Neuronal stem cell (in vitro differentiated cells): ENCODE results near the gene SEMA3B.
"Not testable (repeated sequence)": the region's sequence is repeated elsewhere in the genome, so short reads cannot be mapped to it uniquely, and the experiment has no call there.

ENCODE experiments used
- DNase-seq: peaks from one replicate; pipeline ENCODE4 v3.0.0-alpha.2; 2013; ENCODE audit warnings: low spot score
- H2AFZ ChIP-seq: one replicate; pipeline ENCODE4 v1.6.1; 2013; ENCODE audit warnings: mild to moderate bottlenecking, low read length, inconsistent platforms
- H2AK5ac ChIP-seq: 2 replicates; pipeline ENCODE4 v1.6.1; 2013; ENCODE audit warnings: low read depth, mild to moderate bottlenecking, inconsistent platforms, low read length, moderate library complexity, mixed read lengths
- H2BK120ac ChIP-seq: 2 replicates; pipeline ENCODE4 v1.6.1; 2013; ENCODE audit warnings: low read depth, mild to moderate bottlenecking, inconsistent platforms, low read length, moderate library complexity, mixed read lengths
- H2BK12ac ChIP-seq: one replicate; pipeline ENCODE4 v1.6.1; 2013; ENCODE audit warnings: low read length, inconsistent platforms
- H2BK15ac ChIP-seq: 2 replicates; pipeline ENCODE4 v1.6.1; 2013; ENCODE audit warnings: mild to moderate bottlenecking, low read length, inconsistent platforms, mixed read lengths
- H2BK5ac ChIP-seq: one replicate; pipeline ENCODE4 v1.6.1; 2013; ENCODE audit warnings: inconsistent platforms, mild to moderate bottlenecking, low read length, moderate library complexity
- H3K14ac ChIP-seq: one replicate; pipeline ENCODE4 v1.6.1; 2013; ENCODE audit warnings: low read length, inconsistent platforms
- H3K18ac ChIP-seq: 2 replicates; pipeline ENCODE4 v1.6.1; 2013; ENCODE audit warnings: low read length, inconsistent platforms
- H3K23ac ChIP-seq: 2 replicates; pipeline ENCODE4 v1.6.1; 2013; ENCODE audit warnings: low read depth, mild to moderate bottlenecking, mixed read lengths, low read length, inconsistent platforms; ENCODE audit not compliant: poor library complexity
- H3K27ac ChIP-seq: replicated peaks from 3 replicates; pipeline ENCODE4 v1.5.1; 2013; ENCODE audit warnings: low read length, inconsistent platforms
- H3K27me3 ChIP-seq, 3 experiments: 2 replicates each; pipeline ENCODE4 v1.6.1; 2013; ENCODE audit warnings: low read length in 3 of 3, mild to moderate bottlenecking in 2 of 3, inconsistent platforms in 1 of 3, low read depth in 1 of 3, mixed read lengths in 1 of 3, moderate library complexity in 1 of 3; ENCODE audit not compliant: control insufficient read depth in 3 of 3, insufficient read depth in 3 of 3
- H3K36me3 ChIP-seq, 2 donors: replicated peaks in 1 of 2; 2 replicates each; pipeline ENCODE4 v1.6.1; 2013; ENCODE audit warnings: low read length in 2 of 2; ENCODE audit not compliant: control insufficient read depth in 2 of 2, insufficient read depth in 2 of 2
- H3K4ac ChIP-seq: 2 replicates; pipeline ENCODE4 v1.6.1; 2013; ENCODE audit warnings: inconsistent platforms, mild to moderate bottlenecking, low read length, moderate library complexity
- H3K4me1 ChIP-seq, 2 donors: 1 replicate in 1 of 2; 2 replicates in 1 of 2; pipeline ENCODE4 v1.6.1; 2013; ENCODE audit warnings: low read length in 2 of 2, low read depth in 1 of 2; ENCODE audit not compliant: control insufficient read depth in 2 of 2, insufficient read depth in 1 of 2
- H3K4me2 ChIP-seq: one replicate; pipeline ENCODE4 v1.6.1; 2013; ENCODE audit warnings: mild to moderate bottlenecking, low read length, inconsistent platforms; ENCODE audit not compliant: insufficient read depth, poor library complexity, severe bottlenecking
- H3K4me3 ChIP-seq, 2 donors: 2 replicates each; pipeline ENCODE4 v1.5.1; 2013; ENCODE audit warnings: low read length in 2 of 2, mild to moderate bottlenecking in 2 of 2, inconsistent platforms in 1 of 2, moderate library complexity in 1 of 2
- H3K79me1 ChIP-seq: one replicate; pipeline ENCODE4 v1.6.1; 2013; ENCODE audit warnings: low read depth, mild to moderate bottlenecking, inconsistent platforms, low read length, moderate library complexity
- H3K9ac ChIP-seq: one replicate; pipeline ENCODE4 v1.6.1; 2013; ENCODE audit warnings: mild to moderate bottlenecking, low read depth, low read length, inconsistent platforms; ENCODE audit not compliant: poor library complexity
- H3K9me3 ChIP-seq, 2 donors: replicated peaks in 1 of 2; 2 replicates each; pipeline versions ENCODE3 to v1.6.1; 2013; ENCODE audit warnings: low read length in 2 of 2, mild to moderate bottlenecking in 2 of 2, inconsistent platforms in 1 of 2, low read depth in 1 of 2, mixed read lengths in 1 of 2, moderate library complexity in 1 of 2; ENCODE audit not compliant: control insufficient read depth in 2 of 2, insufficient read depth in 1 of 2
- H4K8ac ChIP-seq: one replicate; pipeline ENCODE4 v1.6.1; 2013; ENCODE audit warnings: low read depth, mild to moderate bottlenecking, inconsistent platforms, low read length, moderate library complexity
- H4K91ac ChIP-seq: one replicate; pipeline ENCODE4 v1.6.1; 2013; ENCODE audit warnings: low read length, low read depth, mild to moderate bottlenecking, inconsistent platforms; ENCODE audit not compliant: poor library complexity
- WGBS, 2 donors: extraction: QIAGEN DNeasy Blood & Tissue Kit; methylation state at CpG; one replicate each; pipeline ENCODE4 v1.1.7; 2013; ENCODE audit warnings: missing lambda C conversion rate in 2 of 2, mixed read lengths in 1 of 2; ENCODE audit not compliant: insufficient read length in 2 of 2, insufficient replicate concordance in 1 of 2; ENCODE audit errors: extremely low coverage in 2 of 2; 5-methylcytosine and 5-hydroxymethylcytosine counted together

SEMA3B gene

GRCh38 chr3:50271314-50271936, 2.5 kb downstream of the SEMA3B start:
- H3K18ac ChIP-seq: peak overlapping the region; percentile 15
- no peak overlapping the region for H3K23ac ChIP-seq
- peak overlapping the region; percentile 47 for H2BK12ac ChIP-seq
- no CpG with 5 or more reads among the region's 10 CpGs for WGBS, 2 donors
- H3K36me3 ChIP-seq: no peaks in the 10 kb centered on the region
- no peak overlapping the region for H3K4ac ChIP-seq
- H3K9ac ChIP-seq: no peak overlapping the region
- H2AFZ ChIP-seq: no peak overlapping the region
- H3K4me2 ChIP-seq: no peak overlapping the region
- DNase-seq: no peak
- peak overlapping the region; percentile 99 for H2AK5ac ChIP-seq
- H2BK15ac ChIP-seq: peak overlapping the region; percentile 2
- no peak overlapping the region for H4K91ac ChIP-seq
- no peak overlapping the region for H2BK120ac ChIP-seq
- H3K27me3 ChIP-seq: peaks cover 9 to 34% (median 24%) of the 10 kb centered on the region in 3 experiments
- H2BK5ac ChIP-seq: peak overlapping the region; percentile 93
- H3K9me3 ChIP-seq: peaks cover 0 to under 1% of the 10 kb centered on the region in 2 donors
- peaks cover 3% of the 10 kb centered on the region for H3K79me1 ChIP-seq
- no peak overlapping the region for H3K4me3 ChIP-seq
- H3K14ac ChIP-seq: no peak overlapping the region
- peaks cover 30 to 42% of the 10 kb centered on the region in 2 donors for H3K4me1 ChIP-seq
- no peak overlapping the region for H4K8ac ChIP-seq
- H3K27ac ChIP-seq: no peak overlapping the region

DNA sequence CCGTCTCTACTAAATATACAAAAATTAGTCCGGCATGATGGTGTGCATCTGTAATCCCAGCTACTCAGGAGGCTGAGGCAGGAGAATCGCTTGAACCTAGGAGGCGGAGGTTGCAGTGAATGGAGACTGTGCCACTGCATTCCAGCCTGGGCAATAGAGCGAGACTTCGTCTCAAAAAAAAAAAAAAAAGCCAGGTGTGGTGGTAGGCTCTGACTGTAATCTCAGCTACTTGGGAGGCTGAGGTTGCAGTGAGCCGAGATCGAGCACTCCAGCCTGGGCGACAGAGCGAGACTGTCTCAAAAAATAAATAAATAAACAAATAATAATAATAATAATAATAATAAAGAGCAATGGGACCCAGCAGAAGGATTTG, 3.6 kb downstream of the SEMA3B start:
- H3K79me1 ChIP-seq, H3K27ac ChIP-seq, H2BK12ac ChIP-seq, H4K91ac ChIP-seq, H3K9me3 ChIP-seq, H3K4me2 ChIP-seq, H3K4ac ChIP-seq, H3K9ac ChIP-seq, H4K8ac ChIP-seq, H3K23ac ChIP-seq, H2BK5ac ChIP-seq, H2AFZ ChIP-seq, H2BK15ac ChIP-seq, DNase-seq, H3K36me3 ChIP-seq, H3K14ac ChIP-seq, H3K18ac ChIP-seq, H2BK120ac ChIP-seq, H3K4me3 ChIP-seq, H2AK5ac ChIP-seq: not testable (repeated sequence)
- WGBS, 2 donors: no CpG with 5 or more reads among the region's 10 CpGs
- peaks cover 9 to 41% (median 24%) of the 10 kb centered on the region in 3 experiments for H3K27me3 ChIP-seq
- peaks cover 26 to 35% of the 10 kb centered on the region in 2 donors for H3K4me1 ChIP-seq

DNA sequence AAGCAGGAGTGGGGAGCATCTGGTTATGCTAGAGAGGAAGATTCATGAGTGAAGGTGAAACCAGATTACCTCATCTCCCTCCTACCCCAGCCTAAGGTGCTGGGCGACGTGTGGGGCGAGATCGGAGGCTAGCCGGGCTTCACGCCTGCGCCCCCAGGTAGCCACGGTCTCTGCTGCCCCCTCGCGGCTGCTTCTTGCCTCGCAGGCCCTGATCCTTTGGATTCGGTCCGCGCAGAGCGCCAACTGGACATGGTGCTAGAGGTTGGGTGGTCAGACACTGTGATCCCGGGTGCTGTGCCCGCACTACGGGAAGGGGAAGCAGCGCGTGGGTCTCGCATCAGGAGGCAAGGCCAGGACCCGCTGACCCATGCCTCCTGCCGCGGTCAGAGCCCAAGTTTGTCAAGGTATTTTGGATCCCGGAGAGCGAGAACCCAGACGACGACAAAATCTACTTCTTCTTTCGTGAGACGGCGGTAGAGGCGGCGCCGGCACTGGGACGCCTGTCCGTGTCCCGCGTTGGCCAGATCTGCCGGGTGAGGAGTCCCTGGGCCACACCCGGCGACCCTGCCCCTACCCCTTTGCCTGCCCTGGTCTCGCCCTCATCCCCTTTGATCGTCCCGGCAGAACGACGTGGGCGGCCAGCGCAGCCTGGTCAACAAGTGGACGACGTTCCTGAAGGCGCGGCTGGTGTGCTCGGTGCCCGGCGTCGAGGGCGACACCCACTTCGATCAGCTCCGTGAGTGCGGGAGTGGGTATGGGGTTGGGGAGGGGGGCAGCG, 4.2 kb downstream of the SEMA3B start:
- peak overlapping the region; percentile 44 for H3K4me2 ChIP-seq
- H3K27me3 ChIP-seq: peaks cover 9 to 41% (median 24%) of the 10 kb centered on the region in 3 experiments
- no peaks in the 10 kb centered on the region for H3K36me3 ChIP-seq
- H3K18ac ChIP-seq: peak overlapping the region; percentile 92
- peak; percentile 85 for DNase-seq
- no peak overlapping the region for H4K8ac ChIP-seq
- H3K4me3 ChIP-seq: no peak overlapping the region
- no peak overlapping the region for H3K27ac ChIP-seq
- H3K9me3 ChIP-seq: peaks cover 0 to 4% of the 10 kb centered on the region in 2 donors
- H3K4me1 ChIP-seq: peaks cover 22 to 29% of the 10 kb centered on the region in 2 donors
- no CpG with 5 or more reads among the region's 61 CpGs for WGBS, 2 donors
- peak overlapping the region; percentile 99 for H2BK15ac ChIP-seq
- peak overlapping the region; percentile 88 for H3K9ac ChIP-seq
- H2AK5ac ChIP-seq: peak overlapping the region; percentile 79
- H3K4ac ChIP-seq: no peak overlapping the region
- H3K79me1 ChIP-seq: peaks cover 4% of the 10 kb centered on the region
- H2BK12ac ChIP-seq: peak overlapping the region; percentile 98
- H2BK5ac ChIP-seq: peak overlapping the region; percentile 29
- peak overlapping the region; percentile 91 for H2AFZ ChIP-seq
- H4K91ac ChIP-seq: no peak overlapping the region
- no peak overlapping the region for H2BK120ac ChIP-seq
- H3K23ac ChIP-seq: peak overlapping the region; percentile 80
- H3K14ac ChIP-seq: no peak overlapping the region

DNA sequence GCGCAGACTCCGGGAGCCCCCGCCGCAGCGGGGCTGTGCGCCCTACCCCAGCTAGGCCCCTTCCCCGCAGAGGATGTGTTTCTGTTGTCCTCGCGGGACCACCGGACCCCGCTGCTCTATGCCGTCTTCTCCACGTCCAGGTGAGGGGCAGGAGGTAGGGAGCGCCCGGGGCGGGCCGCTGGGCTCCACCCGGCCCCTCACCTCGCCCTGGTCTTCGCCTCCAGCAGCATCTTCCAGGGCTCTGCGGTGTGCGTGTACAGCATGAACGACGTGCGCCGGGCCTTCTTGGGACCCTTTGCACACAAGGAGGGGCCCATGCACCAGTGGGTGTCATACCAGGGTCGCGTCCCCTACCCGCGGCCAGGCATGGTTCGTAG, 4.7 kb downstream of the SEMA3B start:
- Histone ChIP-seq H3K27ac (no peak overlapping the region), H3K18ac (peak overlapping the region; percentile 92), H3K9ac (no peak overlapping the region), H3K14ac (no peak overlapping the region), H2BK5ac (peak overlapping the region; percentile 29), H3K9me3 (peaks cover 0 to 4% of the 10 kb centered on the region in 2 donors), H2AFZ (no peak overlapping the region), H3K4me2 (no peak overlapping the region), H3K4ac (no peak overlapping the region), H3K79me1 (peaks cover 4% of the 10 kb centered on the region), H3K4me3 (no peak overlapping the region), H3K23ac (peak overlapping the region; percentile 80), H4K8ac (peak overlapping the region; percentile 90), H4K91ac (no peak overlapping the region), H3K4me1 (peaks cover 17 to 27% of the 10 kb centered on the region in 2 donors), H2AK5ac (peak overlapping the region; percentile 79), H2BK15ac (peak overlapping the region; percentile 99), H3K36me3 (no peaks in the 10 kb centered on the region), H2BK12ac (peak overlapping the region; percentile 98), H2BK120ac (no peak overlapping the region), H3K27me3 (peaks cover 9 to 41% (median 24%) of the 10 kb centered on the region in 3 experiments)
- no CpG with 5 or more reads among the region's 31 CpGs for WGBS, 2 donors
- no peak for DNase-seq
